DMS114 treated with DMSO at 0.1 percent for 48 hours (cell line): ENCODE results near the gene RNF26.
"Not testable (repeated sequence)": the region's sequence is repeated elsewhere in the genome, so short reads cannot be mapped to it uniquely, and the experiment has no call there.

ENCODE experiments used
- DNase-seq: peaks from one replicate; lab custom pipeline; 2025; ENCODE audit not compliant: unreplicated experiment; lab: John Stamatoyannopoulos, UW

The RNF26 gene

GRCh38 chr11:119381181-119381988 is 47.1 kb downstream of the RNF26 start, which contains the start of gene USP2:
USP2 (minus strand) TSS chr11:119381690; CDS start chr11:119373480, 8,210 bp downstream.
- DNase-seq = peak; percentile 79

- no peak for DNase-seq
Measured at GRCh38 chr11:119382101-119382500, 47.8 kb downstream of the RNF26 start.

DNA sequence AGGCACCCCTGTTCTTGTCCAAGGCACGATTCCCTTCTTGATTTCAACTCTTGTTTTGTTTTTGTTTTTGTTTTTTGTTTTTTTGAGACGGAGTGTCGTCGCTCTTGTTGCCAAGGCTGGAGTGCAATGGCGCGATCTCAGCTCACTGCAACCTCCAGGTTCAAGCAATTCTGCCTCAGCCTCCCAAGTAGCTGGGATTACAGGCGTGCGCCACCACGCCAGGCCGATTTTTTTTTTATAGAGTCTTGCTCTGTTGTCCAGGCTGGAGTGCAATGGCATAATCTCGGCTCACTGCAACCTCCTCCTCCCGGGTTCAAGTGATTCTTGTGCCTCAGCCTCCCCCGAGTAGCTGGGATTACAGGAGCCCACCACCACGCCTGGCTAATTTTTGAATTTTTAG is 48.2 kb downstream of the RNF26 start:
- not testable (repeated sequence) for DNase-seq

- no peak for DNase-seq
Measured at GRCh38 chr11:119384332-119384731, 50.0 kb downstream of the RNF26 start.
